ENCODE results near the gene NCKAP5. TPM values are rescaled to one million over a fixed set of nuclear protein-coding genes. Genes with fewer than 3 reads are reported as not detected.

NCKAP5 gene
- total and polyA plus RNA-seq, 2 experiments from 2014 or later: 2.2 to 5.5 TPM

- H3K27me3 ChIP-seq: no peaks in the 10 kb centered on the region
- peaks cover 5% of the 10 kb centered on the region for H3K4me1 ChIP-seq (ENCODE audit: insufficient read depth)
- H3K9me3 ChIP-seq (ENCODE audit: low read depth): no peaks in the 10 kb centered on the region
- H3K4me3 ChIP-seq: no peak overlapping the region
- no peak for TF ChIP-seq EZH2phosphoT487 (IDR thresholded peaks at IDR 0.05; ENCODE audit: low read depth, severe bottlenecking, unreplicated experiment)
- no peak for TF ChIP-seq CTCF (IDR thresholded peaks at IDR 0.05; ENCODE audit: poor library complexity)
- no peak for TF ChIP-seq EZH2 (IDR thresholded peaks at IDR 0.05; ENCODE audit: borderline replicate concordance)
- WGBS (ENCODE audit: low lambda C conversion rate, missing lambda C conversion rate): 54% methylated on average over 1 of the region's 1 CpG
- H3K4me2 ChIP-seq: no peak overlapping the region
- H2AFZ ChIP-seq: no peak overlapping the region
- no peaks in the 10 kb centered on the region for H4K20me1 ChIP-seq (ENCODE audit: insufficient read depth, poor library complexity, severe bottlenecking)
- H3K36me3 ChIP-seq (replicated peaks; ENCODE audit: insufficient read depth, low read depth): no peaks in the 10 kb centered on the region
- no peaks in the 10 kb centered on the region for H3K79me2 ChIP-seq
- no peak for DNase-seq (ENCODE audit: low spot score)
- no peaks in the 10 kb centered on the region for H3K9me2 ChIP-seq (replicated peaks; ENCODE audit: insufficient read depth)
- H3K27ac ChIP-seq: no peak overlapping the region
Measured at GRCh38 chr2:132754392-132754791, 813.9 kb downstream of the NCKAP5 start.

- Histone ChIP-seq H4K20me1 (ENCODE audit: insufficient read depth, poor library complexity, severe bottlenecking) (no peaks in the 10 kb centered on the region), H3K9me3 (ENCODE audit: low read depth) (no peaks in the 10 kb centered on the region), H3K79me2 (no peaks in the 10 kb centered on the region), H3K27ac (no peak overlapping the region), H3K4me2 (no peak overlapping the region), H2AFZ (no peak overlapping the region), H3K4me3 (no peak overlapping the region), H3K27me3 (no peaks in the 10 kb centered on the region), H3K36me3 (replicated peaks; ENCODE audit: insufficient read depth, low read depth) (no peaks in the 10 kb centered on the region), H3K4me1 (ENCODE audit: insufficient read depth) (peaks cover 3% of the 10 kb centered on the region), H3K9me2 (replicated peaks; ENCODE audit: insufficient read depth) (no peaks in the 10 kb centered on the region)
- no peak for DNase-seq (ENCODE audit: low spot score)
- TF ChIP-seq EZH2phosphoT487 (IDR thresholded peaks at IDR 0.05; ENCODE audit: low read depth, severe bottlenecking, unreplicated experiment) (no peak), EZH2 (IDR thresholded peaks at IDR 0.05; ENCODE audit: borderline replicate concordance) (no peak), CTCF (IDR thresholded peaks at IDR 0.05; ENCODE audit: poor library complexity) (no peak)
- WGBS (ENCODE audit: low lambda C conversion rate, missing lambda C conversion rate): 97% methylated on average over 5 of the region's 5 CpGs
Measured at GRCh38 chr2:132752421-132753206, 815.6 kb downstream of the NCKAP5 start.

GRCh38 chr2:132751836-132752235, 816.4 kb downstream of the NCKAP5 start:
- Histone ChIP-seq H3K9me3 (ENCODE audit: low read depth) (no peaks in the 10 kb centered on the region), H3K36me3 (replicated peaks; ENCODE audit: insufficient read depth, low read depth) (no peaks in the 10 kb centered on the region), H3K79me2 (no peaks in the 10 kb centered on the region), H3K9me2 (replicated peaks; ENCODE audit: insufficient read depth) (no peaks in the 10 kb centered on the region), H2AFZ (no peak overlapping the region), H3K4me1 (ENCODE audit: insufficient read depth) (no peaks in the 10 kb centered on the region), H4K20me1 (ENCODE audit: insufficient read depth, poor library complexity, severe bottlenecking) (no peaks in the 10 kb centered on the region), H3K4me2 (no peak overlapping the region), H3K27ac (no peak overlapping the region), H3K4me3 (no peak overlapping the region), H3K27me3 (no peaks in the 10 kb centered on the region)
- TF ChIP-seq EZH2 (IDR thresholded peaks at IDR 0.05; ENCODE audit: borderline replicate concordance): no peak
- TF ChIP-seq EZH2phosphoT487 (IDR thresholded peaks at IDR 0.05; ENCODE audit: low read depth, severe bottlenecking, unreplicated experiment): no peak
- no peak for TF ChIP-seq CTCF (IDR thresholded peaks at IDR 0.05; ENCODE audit: poor library complexity)
- no peak for DNase-seq (ENCODE audit: low spot score)
